Chondrocyte (in vitro differentiated cells): Measurements from ENCODE around the gene RUNX2. TPM values are rescaled to one million over a fixed set of nuclear protein-coding genes. Genes with fewer than 3 reads are reported as not detected.

Experiments
- DNase-seq: peaks from one replicate; pipeline ENCODE4 v3.0.0; 2021; ENCODE audit warnings: mixed read lengths, low spot score
- H3K27ac Mint-ChIP-seq: one replicate; pipeline ENCODE4 v1.8.0; 2021; ENCODE audit warnings: mild to moderate bottlenecking, moderate library complexity, mixed read lengths; ENCODE audit not compliant: unreplicated experiment
- H3K27me3 Mint-ChIP-seq: 2 replicates; pipeline ENCODE4 v1.8.0; 2021; ENCODE audit warnings: low read depth, mixed read lengths
- H3K36me3 Mint-ChIP-seq: 2 replicates; pipeline ENCODE4 v1.8.0; 2021; ENCODE audit warnings: low read depth, mixed read lengths
- H3K4me1 Mint-ChIP-seq: 2 replicates; pipeline ENCODE4 v1.8.0; 2021; ENCODE audit warnings: low read depth, mild to moderate bottlenecking, mixed read lengths
- H3K4me3 Mint-ChIP-seq: one replicate; pipeline ENCODE4 v1.8.0; 2021; ENCODE audit warnings: mild to moderate bottlenecking, moderate library complexity, mixed read lengths; ENCODE audit not compliant: unreplicated experiment
- H3K9me3 Mint-ChIP-seq: 2 replicates; pipeline ENCODE4 v1.8.0; 2021; ENCODE audit warnings: low read depth, mixed read lengths
- total RNA-seq: library from RNA; stranded (reverse); gene quantifications from 3 replicates; pipeline ENCODE4 v1.2.1, GENCODE V29; 2021
- TF ChIP-seq, protein P1 (sequence below): fragments of 200-600 bp; sonication (generic); IDR thresholded peaks from 2 replicates; pipeline ENCODE4 v1.5.0; 2021; ENCODE audit warnings: antibody characterized with exemption, mild to moderate bottlenecking, moderate library complexity

Gene RUNX2
- total RNA-seq, 1 donor from 2014 or later = 12.2 TPM

DNA sequence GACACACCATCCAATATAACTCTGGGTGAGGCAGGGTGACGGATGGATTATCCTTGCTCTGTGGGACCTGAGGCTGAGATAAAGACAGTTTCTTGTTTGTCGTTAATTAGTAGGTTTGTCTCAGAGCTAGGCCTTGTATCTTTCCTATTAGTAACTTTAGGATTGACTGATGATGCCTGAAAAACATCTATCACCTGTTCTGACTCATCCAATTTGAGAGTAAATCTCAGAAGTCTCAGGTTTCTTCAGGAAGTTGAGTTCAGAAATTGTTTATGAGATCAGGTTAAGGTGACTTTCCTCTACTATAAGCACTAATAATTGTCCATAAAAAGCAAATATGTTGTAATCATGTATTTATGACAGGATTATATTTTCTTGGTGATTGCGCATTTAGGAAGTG, 179.1 kb downstream of the RUNX2 start:
- H3K4me3 Mint-ChIP-seq = no peak overlapping the region
- H3K27me3 Mint-ChIP-seq = no peaks in the 10 kb centered on the region
- H3K4me1 Mint-ChIP-seq = peaks cover 39% of the 10 kb centered on the region
- no peaks in the 10 kb centered on the region for H3K9me3 Mint-ChIP-seq
- H3K27ac Mint-ChIP-seq = no peak overlapping the region
- TF ChIP-seq, protein P1, sequence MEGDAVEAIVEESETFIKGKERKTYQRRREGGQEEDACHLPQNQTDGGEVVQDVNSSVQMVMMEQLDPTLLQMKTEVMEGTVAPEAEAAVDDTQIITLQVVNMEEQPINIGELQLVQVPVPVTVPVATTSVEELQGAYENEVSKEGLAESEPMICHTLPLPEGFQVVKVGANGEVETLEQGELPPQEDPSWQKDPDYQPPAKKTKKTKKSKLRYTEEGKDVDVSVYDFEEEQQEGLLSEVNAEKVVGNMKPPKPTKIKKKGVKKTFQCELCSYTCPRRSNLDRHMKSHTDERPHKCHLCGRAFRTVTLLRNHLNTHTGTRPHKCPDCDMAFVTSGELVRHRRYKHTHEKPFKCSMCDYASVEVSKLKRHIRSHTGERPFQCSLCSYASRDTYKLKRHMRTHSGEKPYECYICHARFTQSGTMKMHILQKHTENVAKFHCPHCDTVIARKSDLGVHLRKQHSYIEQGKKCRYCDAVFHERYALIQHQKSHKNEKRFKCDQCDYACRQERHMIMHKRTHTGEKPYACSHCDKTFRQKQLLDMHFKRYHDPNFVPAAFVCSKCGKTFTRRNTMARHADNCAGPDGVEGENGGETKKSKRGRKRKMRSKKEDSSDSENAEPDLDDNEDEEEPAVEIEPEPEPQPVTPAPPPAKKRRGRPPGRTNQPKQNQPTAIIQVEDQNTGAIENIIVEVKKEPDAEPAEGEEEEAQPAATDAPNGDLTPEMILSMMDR = no peak
- peaks cover 3% of the 10 kb centered on the region for H3K36me3 Mint-ChIP-seq
- no peak for DNase-seq

DNA sequence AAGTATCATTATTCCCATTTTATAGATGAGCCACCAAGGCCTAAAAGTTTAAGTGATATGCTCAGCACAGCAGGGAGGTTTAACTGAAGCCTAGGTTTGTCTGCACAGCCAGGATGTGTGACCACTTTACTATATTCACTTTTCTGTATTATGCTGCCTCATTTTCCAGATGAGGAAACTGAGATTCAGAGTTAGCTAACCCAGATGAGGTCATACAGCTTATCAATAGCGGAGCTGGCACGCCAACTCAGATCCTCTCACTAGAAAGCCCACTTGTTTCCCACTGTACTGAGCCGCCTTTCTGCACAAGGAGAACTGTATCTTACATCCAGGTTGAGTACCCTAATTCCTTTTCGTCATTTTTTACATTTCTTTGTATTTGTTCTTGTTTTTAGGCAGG, 181.3 kb downstream of the RUNX2 start:
- H3K27ac Mint-ChIP-seq = no peak overlapping the region
- peaks cover 25% of the 10 kb centered on the region for H3K4me1 Mint-ChIP-seq
- DNase-seq = no peak
- peaks cover 10% of the 10 kb centered on the region for H3K36me3 Mint-ChIP-seq
- H3K27me3 Mint-ChIP-seq = no peaks in the 10 kb centered on the region
- H3K9me3 Mint-ChIP-seq = no peaks in the 10 kb centered on the region
- TF ChIP-seq, protein P1 = no peak
- H3K4me3 Mint-ChIP-seq = no peak overlapping the region

DNA sequence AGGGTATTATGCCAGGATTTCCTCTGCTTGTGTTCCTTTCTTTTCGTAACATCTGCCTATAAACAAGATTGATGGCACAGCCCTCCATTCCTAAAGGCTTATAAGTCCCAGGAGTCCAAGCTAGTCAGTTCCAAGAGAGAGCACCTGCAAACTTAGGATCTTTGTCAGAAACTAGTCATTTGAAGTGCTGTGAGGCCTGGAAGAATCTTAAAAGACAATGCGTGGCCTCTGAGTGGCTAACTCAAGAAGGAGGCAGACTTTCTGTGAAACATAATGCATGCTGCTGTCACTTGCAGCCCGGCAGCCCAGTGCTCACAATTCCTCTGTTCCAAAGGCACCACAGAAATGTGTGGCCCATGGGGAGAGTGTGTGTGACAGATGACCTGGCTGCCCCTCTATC, 184.6 kb downstream of the RUNX2 start:
- H3K36me3 Mint-ChIP-seq = peaks cover 14% of the 10 kb centered on the region

DNA sequence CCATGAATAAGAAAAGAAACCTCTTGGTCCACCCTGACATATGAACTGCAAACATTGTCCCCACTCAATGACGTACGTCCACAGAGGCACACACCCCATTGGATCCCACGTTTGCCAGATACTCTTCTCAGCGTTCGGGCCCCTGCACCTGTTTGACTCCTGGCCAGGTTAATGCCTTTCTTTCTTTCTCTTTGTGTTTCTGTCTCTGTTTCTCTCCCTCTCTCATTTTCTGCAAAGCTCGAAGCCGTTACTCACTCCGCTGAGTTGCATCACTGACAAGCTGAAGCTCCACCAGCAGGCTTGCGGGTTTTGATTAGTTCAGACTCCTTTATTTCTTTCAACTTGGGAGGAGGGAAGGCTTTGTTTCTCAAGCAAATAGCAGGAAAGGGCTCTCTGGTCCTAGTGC, 185.1 kb downstream of the RUNX2 start:
- no peak for DNase-seq
- TF ChIP-seq, protein P1 = no peak
- no peaks in the 10 kb centered on the region for H3K27me3 Mint-ChIP-seq
- peaks cover 14% of the 10 kb centered on the region for H3K36me3 Mint-ChIP-seq
- H3K4me1 Mint-ChIP-seq = peaks cover 7% of the 10 kb centered on the region
- no peaks in the 10 kb centered on the region for H3K9me3 Mint-ChIP-seq
- H3K27ac Mint-ChIP-seq = no peak overlapping the region
- no peak overlapping the region for H3K4me3 Mint-ChIP-seq

More for the DNA sequence above, 184.6 kb downstream of the RUNX2 start:
- Mint-ChIP-seq H3K4me3 (no peak overlapping the region), H3K4me1 (peaks cover 7% of the 10 kb centered on the region), H3K27me3 (no peaks in the 10 kb centered on the region), H3K27ac (no peak overlapping the region), H3K9me3 (no peaks in the 10 kb centered on the region)
- TF ChIP-seq, protein P1 = no peak
- no peak for DNase-seq

DNA sequence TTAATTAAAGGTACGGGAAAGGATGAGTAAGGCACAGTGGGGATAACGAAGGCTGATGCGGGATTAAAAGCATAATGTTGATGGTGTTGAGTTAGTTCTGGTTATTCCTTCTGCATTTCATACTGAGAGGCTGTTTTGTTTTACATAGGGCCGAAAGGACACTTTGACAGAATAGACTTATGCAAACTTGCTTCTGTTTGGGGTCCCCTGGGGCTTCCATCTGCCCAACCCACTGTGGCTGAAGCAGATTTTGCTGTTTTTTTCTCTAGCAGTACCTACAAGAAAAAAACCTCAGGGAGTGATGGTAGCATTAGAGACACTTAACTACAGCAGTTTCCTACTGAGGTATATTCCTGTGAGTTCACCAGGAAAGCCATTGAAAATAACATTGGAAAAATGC, 185.7 kb downstream of the RUNX2 start:
- H3K4me1 Mint-ChIP-seq = peaks cover 7% of the 10 kb centered on the region
- TF ChIP-seq, protein P1 = no peak
- peaks cover 14% of the 10 kb centered on the region for H3K36me3 Mint-ChIP-seq
- no peak overlapping the region for H3K4me3 Mint-ChIP-seq
- DNase-seq = no peak
- H3K27ac Mint-ChIP-seq = no peak overlapping the region
- H3K27me3 Mint-ChIP-seq = no peaks in the 10 kb centered on the region
- no peaks in the 10 kb centered on the region for H3K9me3 Mint-ChIP-seq
